KG1 (cell line): ENCODE results near the gene SF3B4.
"Not testable (repeated sequence)": the region's sequence is repeated elsewhere in the genome, so short reads cannot be mapped to it uniquely, and the experiment has no call there.

Experiments
- DNase-seq: peaks from one replicate; lab custom pipeline; 2025; lab: John Stamatoyannopoulos, UW

SF3B4 gene

DNA sequence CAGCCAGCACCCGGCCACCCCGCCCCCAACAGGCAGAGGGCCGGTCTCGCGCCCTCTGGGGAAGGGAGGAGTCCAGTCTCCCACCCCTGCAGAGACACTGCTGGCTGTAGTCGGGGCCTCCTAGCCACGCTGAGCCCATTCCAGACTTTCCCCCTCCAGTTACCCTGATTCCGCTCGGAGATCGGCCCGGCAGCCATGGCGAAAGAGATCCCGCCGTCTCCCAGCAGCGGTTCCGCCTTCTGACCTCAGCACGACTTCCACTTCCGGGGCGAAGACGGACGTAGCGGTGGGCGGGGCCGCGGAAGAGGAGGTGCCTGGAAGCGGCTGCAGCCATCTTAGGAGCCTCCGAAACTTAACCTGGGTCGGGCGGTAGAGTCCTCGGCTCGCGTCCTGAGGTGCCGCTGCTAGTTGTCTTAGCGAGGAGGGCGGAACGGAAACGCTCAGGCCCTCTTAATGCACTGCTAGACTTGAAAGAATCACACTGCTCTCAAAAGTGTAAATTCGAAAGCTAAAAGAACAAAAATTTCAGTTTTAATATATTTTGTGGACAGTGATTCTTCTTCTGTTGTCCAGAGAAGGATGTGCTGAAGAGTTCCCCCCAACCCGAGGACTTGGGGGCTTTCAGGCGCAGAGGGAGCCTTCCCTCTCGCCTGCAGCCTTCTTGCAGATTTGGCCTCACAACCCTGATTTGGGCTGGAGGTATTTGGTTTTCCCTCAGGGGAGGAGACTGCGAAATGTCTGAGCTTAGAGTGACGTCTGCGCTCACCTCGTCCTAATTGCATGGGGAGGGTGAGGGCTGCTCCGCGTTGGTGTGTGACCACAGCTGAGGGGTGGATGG is at the start of gene SF3B4:
SF3B4 (minus strand) TSS at position 241 of the 838 bp plus-strand sequence; CDS start at position 197, 44 bp downstream.
- peak; percentile 80 for DNase-seq

- DNase-seq = no peak
These were observed 49.7 kb upstream of the SF3B4 start for GRCh38 chr1:149977345-149977744.

DNA sequence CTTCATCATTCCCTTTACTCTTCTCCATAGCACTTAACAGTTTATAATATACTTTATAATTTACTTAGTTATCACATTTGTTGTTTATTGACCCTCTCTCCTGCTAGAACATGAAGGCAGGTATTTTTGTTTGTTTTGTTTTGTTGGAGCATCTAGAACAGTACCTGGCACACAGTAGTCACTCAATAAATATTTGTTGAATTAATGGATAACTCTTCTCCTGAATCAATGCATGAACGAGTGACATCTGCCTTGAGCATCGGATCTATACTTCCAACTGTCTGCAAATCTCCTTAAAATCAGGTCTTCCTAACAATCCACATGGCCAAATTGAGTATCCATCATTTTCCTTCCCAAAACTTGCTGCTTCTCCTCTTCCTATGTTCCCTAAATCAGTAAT is 44.9 kb upstream of the SF3B4 start:
- DNase-seq = no peak

DNA sequence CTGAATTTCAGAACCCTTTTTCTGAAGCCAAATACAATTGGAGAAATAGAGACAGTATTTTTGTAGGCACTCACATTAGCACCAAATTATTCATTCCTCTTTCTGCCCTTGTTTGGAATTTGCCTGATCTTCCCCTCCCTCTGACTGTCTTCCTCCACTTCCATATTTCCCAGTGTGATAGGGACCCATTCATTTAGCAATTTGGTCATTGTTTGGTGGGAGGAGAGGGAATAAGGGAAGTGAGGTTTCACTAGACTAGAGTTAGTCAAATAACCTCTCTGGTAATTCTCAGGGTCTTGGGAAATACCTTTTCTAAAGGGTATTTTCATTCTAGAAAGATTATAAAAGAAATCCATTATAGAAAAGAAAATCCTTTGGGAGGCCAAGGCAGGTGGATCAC is 40.0 kb upstream of the SF3B4 start:
- DNase-seq = no peak

- no peak for DNase-seq
These were observed 39.4 kb upstream of the SF3B4 start for GRCh38 chr1:149967041-149967440.

DNA sequence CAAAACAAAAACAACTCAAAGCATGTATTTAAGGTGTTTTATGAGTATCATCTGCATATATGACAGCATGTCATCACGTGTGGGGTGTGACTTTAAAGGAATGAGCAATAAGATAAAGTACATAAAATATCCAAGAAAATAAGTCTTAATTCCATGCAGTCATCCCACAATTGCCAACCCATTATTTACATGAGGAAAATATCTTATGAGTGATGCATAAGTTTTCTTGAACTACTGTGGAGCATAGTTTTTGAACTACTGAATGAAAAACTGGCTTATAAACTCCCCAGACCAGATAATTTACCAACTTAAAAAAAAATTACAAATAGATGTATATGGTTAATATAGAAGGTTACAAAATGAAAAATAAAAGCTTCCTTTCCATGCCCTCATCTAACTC is 38.8 kb upstream of the SF3B4 start:
- no peak for DNase-seq

DNA sequence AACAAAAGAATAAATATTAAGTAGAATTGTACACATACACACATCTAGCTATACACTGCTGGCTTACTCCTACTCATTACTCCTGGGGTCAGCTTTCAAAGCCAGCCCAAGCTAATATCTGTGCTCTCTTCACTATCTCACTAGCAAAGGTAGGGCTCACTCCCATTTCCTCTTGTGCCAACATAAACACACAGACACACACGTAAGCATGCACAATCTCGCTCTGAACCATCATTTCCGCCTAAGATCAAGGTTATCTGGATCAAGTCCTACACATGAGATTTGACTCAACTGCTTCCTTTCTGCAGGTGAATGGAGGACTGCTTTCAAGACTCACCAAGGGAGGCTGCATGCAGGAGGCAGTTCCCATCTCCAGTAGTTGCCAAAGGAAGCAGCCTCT is 37.8 kb upstream of the SF3B4 start:
- no peak for DNase-seq

DNA sequence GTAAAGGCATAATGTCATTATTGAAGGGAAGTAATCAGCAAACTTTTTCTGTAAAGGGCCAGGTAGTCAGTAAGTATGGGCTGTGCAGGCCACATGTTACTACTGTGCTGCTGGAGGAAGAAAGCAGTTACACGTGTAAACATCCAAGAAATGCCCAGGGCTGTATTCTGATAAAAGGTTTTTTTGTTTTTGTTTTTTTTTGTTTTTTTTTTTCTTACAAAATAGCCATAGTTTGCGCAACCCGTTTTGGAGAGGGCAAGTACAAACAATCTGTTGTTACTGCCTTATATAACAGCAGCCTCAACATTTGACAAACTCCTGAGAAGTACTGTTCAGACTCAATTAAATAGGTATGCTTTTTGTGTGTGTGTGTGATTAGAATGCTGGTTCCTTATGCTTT is 35.8 kb upstream of the SF3B4 start:
- no peak for DNase-seq

- DNase-seq = no peak
These were observed 35.1 kb upstream of the SF3B4 start for GRCh38 chr1:149962736-149963135.

GRCh38 chr1:149962039-149962647 is 34.5 kb upstream of the SF3B4 start:
- peak; percentile 79 for DNase-seq

DNA sequence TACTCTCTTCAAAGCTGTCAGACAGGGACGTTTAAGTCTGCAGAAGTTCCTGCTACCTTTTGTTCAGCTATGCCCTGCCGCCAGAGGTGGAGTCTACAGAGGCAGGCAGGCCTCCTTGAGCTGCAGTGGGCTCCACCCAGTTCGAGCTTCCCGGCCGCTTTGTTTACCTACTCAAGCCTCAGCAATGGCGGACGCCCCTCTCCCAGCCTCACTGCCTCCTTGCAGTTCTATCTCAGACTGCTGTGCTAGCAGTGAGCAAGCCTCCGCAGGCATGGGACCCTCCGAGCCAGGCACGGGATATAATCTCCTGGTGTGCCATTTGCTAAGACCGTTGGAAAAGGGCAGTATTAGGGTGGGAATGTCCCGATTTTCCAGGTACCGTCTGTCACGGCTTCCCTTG is 29.9 kb upstream of the SF3B4 start:
- DNase-seq = not testable (repeated sequence)

DNA sequence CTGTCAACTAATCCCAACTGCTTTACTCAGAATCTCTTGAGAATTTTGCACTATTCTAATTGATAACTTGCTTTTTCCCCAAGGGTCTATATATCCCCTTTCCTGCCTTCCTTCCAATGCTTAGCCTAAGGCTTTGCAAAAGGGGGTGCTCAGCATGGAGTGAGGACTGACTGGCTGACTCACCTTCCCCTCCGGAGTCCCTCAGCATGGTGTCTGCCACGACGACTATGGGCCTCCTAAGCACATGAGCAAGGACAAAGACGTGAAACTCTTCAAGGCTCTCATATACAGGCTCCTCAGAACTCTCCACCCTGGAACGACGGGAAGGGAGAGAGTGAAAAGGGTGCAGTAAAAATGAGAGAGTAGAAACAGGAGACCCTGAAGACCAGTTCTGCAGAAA is 22.3 kb upstream of the SF3B4 start:
- no peak for DNase-seq

DNA sequence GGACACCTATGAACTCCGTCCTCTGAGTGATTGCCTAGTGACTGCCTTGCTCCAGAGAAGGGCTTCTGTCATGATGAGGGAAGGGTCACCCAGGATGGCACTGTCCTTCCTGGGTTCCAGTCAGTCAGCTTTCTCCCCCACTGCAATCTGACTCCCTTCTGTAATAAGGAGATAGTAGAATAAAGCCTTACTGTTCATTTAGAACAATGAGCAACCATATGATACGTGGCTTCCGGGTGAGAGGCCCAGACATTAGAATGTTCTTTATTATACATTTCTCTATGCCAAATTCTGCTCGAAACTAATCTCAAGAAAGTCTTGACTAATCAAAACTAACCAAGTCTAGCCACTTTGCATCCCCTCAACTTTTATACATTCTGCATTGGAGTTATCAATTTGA is 17.6 kb upstream of the SF3B4 start:
- DNase-seq = no peak

GRCh38 chr1:149942885-149943284 is 15.3 kb upstream of the SF3B4 start:
- DNase-seq = no peak

- DNase-seq = no peak
These were observed 14.6 kb upstream of the SF3B4 start for GRCh38 chr1:149942207-149942606.

DNA sequence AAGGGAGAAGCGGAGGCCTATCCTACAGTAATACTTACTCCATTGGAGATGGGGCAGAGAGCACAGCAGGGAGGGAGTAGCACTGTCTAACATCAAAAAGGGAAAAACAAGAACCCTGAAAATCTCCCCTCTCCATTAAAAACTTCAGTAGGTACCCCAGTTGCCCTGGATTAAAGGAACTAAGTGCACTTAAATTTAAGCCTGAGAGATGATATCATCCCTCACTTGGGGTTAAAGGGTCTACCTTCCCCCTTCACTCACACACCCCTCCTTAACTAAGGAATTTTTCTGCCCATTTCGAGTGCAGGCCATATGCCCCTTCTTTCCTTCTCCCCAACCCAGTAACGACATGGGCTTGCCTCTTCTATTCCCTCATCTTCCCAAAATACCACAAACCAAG is 12.8 kb upstream of the SF3B4 start:
- no peak for DNase-seq

DNA sequence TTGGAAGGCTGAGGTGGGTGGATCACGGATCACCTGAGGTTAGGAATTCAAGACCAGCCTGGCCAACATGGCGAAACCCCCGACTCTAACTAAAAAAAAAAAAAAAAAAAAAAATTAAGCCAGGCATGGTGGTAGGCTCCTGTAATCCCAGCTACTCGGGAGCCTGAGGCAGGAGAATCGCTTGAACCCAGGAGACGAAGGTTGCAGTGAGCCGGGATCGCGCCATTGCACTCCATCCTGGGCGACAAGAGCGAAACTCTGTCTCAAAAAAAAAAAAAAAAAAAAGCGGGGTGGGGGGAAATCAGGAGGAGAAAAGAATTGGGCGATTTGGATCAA is 11.0 kb upstream of the SF3B4 start:
- not testable (repeated sequence) for DNase-seq

DNA sequence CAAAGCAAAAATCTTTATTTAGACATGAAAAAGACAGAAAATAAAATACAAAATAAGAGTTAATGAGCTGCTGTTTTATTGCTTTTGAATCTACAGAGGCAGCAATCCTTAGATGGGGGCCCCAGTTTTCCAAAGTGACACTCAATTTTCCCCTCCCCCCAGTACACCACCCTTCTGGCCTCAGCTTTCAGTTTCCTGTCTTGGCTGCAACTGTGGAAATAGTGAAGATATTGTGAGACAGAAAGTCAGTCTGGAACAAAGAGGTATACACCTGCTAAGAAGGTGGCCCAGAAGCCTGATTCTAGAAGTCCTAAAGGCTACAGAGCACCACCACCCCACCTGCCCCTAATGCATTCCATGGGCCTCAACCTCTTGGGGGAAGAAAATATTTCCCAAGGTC is 10.2 kb upstream of the SF3B4 start:
- no peak for DNase-seq

DNA sequence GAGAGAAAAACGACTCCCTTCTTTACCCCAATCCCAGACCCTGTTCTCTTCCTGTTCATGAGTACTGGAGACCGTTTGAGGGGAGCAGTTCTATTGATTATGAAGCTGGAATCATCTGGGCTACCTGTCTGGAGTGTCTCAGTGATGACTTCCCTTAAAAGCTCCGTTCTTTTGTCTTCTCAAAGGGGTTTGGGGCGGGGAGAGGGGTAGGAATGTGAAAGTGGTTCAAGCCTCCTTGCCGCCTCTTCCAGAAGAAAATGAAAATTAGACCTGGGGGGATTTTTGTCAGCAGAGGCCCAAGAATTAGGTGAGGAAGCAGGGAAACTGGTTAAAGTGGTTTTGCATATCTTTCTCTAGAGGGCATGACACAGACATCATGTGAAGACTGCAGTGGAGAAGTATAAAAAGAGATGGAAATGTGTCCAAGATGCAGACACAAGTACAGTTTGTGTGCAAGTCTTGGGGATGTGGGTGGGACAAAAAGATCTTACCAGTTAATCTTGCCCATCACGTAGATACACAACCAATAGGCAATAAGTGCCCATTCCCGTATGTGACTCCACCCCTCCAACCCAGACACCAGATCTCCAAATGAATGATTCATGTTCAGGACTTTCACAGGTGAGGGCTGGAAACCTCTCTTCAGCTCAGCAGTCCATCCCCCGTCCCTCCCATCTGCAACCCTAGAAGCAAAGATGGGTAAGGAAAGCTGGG is 9.5 kb upstream of the SF3B4 start:
- DNase-seq = no peak

DNA sequence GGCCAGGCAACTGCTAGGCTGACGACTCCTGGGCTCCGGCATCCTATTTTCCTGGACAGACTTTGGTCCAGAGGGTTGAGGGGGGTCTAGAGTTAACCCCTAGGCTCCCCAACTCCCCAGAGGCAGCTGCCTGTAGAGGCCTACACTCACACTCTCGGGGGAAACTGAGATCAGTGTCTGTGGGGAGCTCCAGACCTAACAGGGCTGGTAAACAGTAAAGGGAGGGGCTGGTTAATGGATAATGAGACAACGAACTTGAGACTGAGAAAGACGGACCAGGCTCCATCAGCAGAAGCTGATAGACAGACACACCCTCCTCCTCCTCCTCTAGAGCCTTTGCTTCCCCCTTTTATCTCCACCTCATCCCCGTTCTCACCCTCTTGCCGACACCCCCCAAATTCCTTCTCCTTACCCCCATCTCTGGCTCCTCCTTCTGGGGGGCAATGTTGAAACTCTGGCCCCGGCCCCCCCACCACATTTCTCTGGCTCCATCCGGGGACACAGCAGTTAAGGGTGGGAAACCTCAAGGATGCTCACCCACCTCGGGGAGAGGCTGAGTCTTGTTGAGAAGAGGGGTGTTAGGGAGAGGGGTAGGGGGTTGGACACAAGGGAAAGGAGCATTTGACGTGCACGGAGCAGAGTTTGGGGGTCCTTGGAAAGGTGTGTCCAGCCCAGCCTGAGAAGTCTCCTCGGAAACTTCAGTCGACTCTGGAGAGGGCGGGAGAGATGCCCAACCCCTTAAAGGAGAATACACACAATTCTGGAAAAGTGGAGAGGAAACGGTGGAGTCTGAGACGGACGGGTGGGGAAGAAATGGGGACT is 8.8 kb upstream of the SF3B4 start, which contains the start of gene MTMR11:
MTMR11 (minus strand) TSS at position 710 of the 822 bp plus-strand sequence; CDS start at position 478, 232 bp downstream.
- DNase-seq = no peak

- DNase-seq = no peak
These were observed 6.8 kb upstream of the SF3B4 start for GRCh38 chr1:149934356-149934755.

GRCh38 chr1:149933208-149933607 is 5.6 kb upstream of the SF3B4 start:
- DNase-seq = no peak
